Measurements from ENCODE around the gene DYNLRB2. TPM values are rescaled to one million over a fixed set of nuclear protein-coding genes. Genes with fewer than 3 reads are reported as not detected.
A peak's percentile ranks its signal among the peaks of the same experiment; 100 is the strongest.

The DYNLRB2 gene
- total RNA-seq, 2 donors from 2014 or later = not detected

GRCh38 chr16:80570106-80570478, 29.3 kb downstream of the DYNLRB2 start:
- H3K4me3 Mint-ChIP-seq = peak overlapping the region; percentile 69
- H3K27ac Mint-ChIP-seq = peak overlapping the region; percentile 90
- H3K27me3 Mint-ChIP-seq = peaks cover 8% of the 10 kb centered on the region
- ATAC-seq (replicated peaks) = peak; percentile 22
- H3K4me1 Mint-ChIP-seq = peaks cover 24% of the 10 kb centered on the region
- H3K36me3 Mint-ChIP-seq (ENCODE audit: low read depth) = no peaks in the 10 kb centered on the region
- H3K9me3 Mint-ChIP-seq = peaks cover 4% of the 10 kb centered on the region

- Mint-ChIP-seq H3K27ac (no peak overlapping the region), H3K27me3 (no peaks in the 10 kb centered on the region), H3K4me1 (peaks cover 23% of the 10 kb centered on the region), H3K4me3 (no peak overlapping the region), H3K36me3 (ENCODE audit: low read depth) (no peaks in the 10 kb centered on the region), H3K9me3 (no peaks in the 10 kb centered on the region)
- no peak for ATAC-seq (replicated peaks)
Measured at GRCh38 chr16:80573700-80574120, 32.9 kb downstream of the DYNLRB2 start.

- no peak overlapping the region for H3K4me3 Mint-ChIP-seq
- H3K36me3 Mint-ChIP-seq (ENCODE audit: low read depth) = no peaks in the 10 kb centered on the region
- H3K27me3 Mint-ChIP-seq = no peaks in the 10 kb centered on the region
- peaks cover 18% of the 10 kb centered on the region for H3K4me1 Mint-ChIP-seq
- peak; percentile 11 for ATAC-seq (replicated peaks)
- H3K9me3 Mint-ChIP-seq = no peaks in the 10 kb centered on the region
- H3K27ac Mint-ChIP-seq = no peak overlapping the region
Measured at GRCh38 chr16:80576343-80576912, 35.6 kb downstream of the DYNLRB2 start.

DNA sequence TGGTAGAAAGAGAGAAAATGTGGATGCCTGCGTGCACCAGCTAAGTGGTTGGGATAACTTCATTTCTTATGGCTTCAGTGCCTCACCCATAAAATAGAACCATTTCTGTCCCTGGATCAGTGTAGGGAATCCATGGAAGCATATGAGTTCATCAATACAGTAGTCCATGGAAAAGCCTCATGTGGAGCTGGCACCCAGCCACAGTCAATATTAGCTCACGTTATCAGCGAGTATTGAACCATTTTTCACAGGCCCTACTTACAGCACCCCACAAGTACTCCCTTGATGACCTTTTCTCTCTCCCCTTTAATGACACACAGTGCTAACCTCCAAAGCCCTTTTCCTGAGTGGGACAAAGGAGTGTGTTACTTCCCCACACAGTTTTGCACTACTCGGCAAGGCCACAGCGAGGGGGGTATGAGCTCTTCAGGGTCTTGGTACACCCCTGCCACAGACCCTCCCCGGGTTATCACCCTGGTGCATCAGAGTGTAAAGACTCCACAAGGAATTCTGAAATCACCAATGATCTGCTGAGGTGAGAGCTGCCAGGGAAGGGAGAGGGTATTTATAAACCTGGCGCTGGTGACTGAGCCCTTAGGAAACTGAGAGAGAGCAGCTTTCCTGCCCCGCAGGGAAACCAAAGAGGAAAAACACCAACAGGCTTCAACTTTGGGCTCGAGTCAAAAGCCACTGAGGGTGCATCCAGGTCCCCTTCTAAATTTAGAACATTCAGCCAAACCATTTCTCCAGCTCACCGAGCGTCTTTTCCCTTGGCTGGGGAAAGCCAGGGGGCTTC, 36.9 kb downstream of the DYNLRB2 start:
- no peak for ATAC-seq (replicated peaks)
- Mint-ChIP-seq H3K36me3 (ENCODE audit: low read depth) (no peaks in the 10 kb centered on the region), H3K4me1 (peaks cover 18% of the 10 kb centered on the region), H3K4me3 (no peak overlapping the region), H3K9me3 (no peaks in the 10 kb centered on the region), H3K27me3 (no peaks in the 10 kb centered on the region), H3K27ac (no peak overlapping the region)

- Mint-ChIP-seq H3K36me3 (ENCODE audit: low read depth) (no peaks in the 10 kb centered on the region), H3K4me1 (peaks cover 37% of the 10 kb centered on the region), H3K27ac (peak overlapping the region; percentile 82)
Measured at GRCh38 chr16:80580109-80580832, 39.5 kb downstream of the DYNLRB2 start.

GRCh38 chr16:80583466-80583865, 42.7 kb downstream of the DYNLRB2 start:
- Mint-ChIP-seq H3K27ac (peak overlapping the region; percentile 80), H3K9me3 (peaks cover 3% of the 10 kb centered on the region), H3K4me3 (peak overlapping the region; percentile 37), H3K27me3 (peaks cover 13% of the 10 kb centered on the region), H3K36me3 (ENCODE audit: low read depth) (no peaks in the 10 kb centered on the region), H3K4me1 (peaks cover 44% of the 10 kb centered on the region)
- peak; percentile 60 for ATAC-seq (replicated peaks)

More at GRCh38 chr16:80580109-80580832, 39.5 kb downstream of the DYNLRB2 start:
- ATAC-seq (replicated peaks) = peak; percentile 81
- H3K4me3 Mint-ChIP-seq = peak overlapping the region; percentile 64
- no peaks in the 10 kb centered on the region for H3K27me3 Mint-ChIP-seq
- no peaks in the 10 kb centered on the region for H3K9me3 Mint-ChIP-seq

DNA sequence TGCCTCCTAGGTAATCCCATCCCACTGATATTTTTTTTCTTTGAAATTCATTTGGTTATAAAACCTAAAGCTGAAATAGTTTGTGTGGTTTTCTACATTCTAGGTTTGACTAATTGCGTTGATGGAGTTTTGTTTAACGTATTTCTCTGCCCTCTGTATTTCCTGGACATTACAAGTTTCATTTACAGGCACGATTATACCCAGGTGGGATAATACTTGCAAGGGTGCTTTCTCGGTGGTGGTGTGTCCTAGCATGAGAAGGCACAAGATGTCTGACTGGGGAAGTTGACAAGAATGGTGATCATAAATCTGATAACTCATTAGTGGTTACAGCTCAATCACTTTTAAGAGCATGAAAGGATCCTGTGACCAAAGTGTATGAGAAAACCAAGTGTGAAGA, 45.0 kb downstream of the DYNLRB2 start:
- H3K4me3 Mint-ChIP-seq = peak overlapping the region; percentile 8
- no peaks in the 10 kb centered on the region for H3K36me3 Mint-ChIP-seq (ENCODE audit: low read depth)
- peak; percentile 72 for ATAC-seq (replicated peaks)
- peaks cover 17% of the 10 kb centered on the region for H3K27me3 Mint-ChIP-seq
- H3K27ac Mint-ChIP-seq = peak overlapping the region; percentile 0
- peaks cover 3% of the 10 kb centered on the region for H3K9me3 Mint-ChIP-seq
- H3K4me1 Mint-ChIP-seq = peaks cover 34% of the 10 kb centered on the region

- no peaks in the 10 kb centered on the region for H3K36me3 Mint-ChIP-seq (ENCODE audit: low read depth)
- ATAC-seq (replicated peaks) = peak; percentile 5
- peak overlapping the region; percentile 0 for H3K27ac Mint-ChIP-seq
- H3K4me3 Mint-ChIP-seq = peak overlapping the region; percentile 8
- peaks cover 22% of the 10 kb centered on the region for H3K27me3 Mint-ChIP-seq
- H3K4me1 Mint-ChIP-seq = peaks cover 34% of the 10 kb centered on the region
- H3K9me3 Mint-ChIP-seq = peaks cover 3% of the 10 kb centered on the region
Measured at GRCh38 chr16:80586476-80586875, 45.7 kb downstream of the DYNLRB2 start.

- Mint-ChIP-seq H3K36me3 (ENCODE audit: low read depth) (no peaks in the 10 kb centered on the region), H3K4me1 (peaks cover 37% of the 10 kb centered on the region), H3K27me3 (peaks cover 24% of the 10 kb centered on the region), H3K4me3 (peak overlapping the region; percentile 8), H3K9me3 (peaks cover 3% of the 10 kb centered on the region), H3K27ac (no peak overlapping the region)
- ATAC-seq (replicated peaks) = no peak
Measured at GRCh38 chr16:80587071-80587470, 46.3 kb downstream of the DYNLRB2 start.

- Mint-ChIP-seq H3K27ac (peak overlapping the region; percentile 30), H3K4me1 (peaks cover 16% of the 10 kb centered on the region), H3K4me3 (peak overlapping the region; percentile 59), H3K9me3 (peaks cover 8% of the 10 kb centered on the region), H3K36me3 (ENCODE audit: low read depth) (no peaks in the 10 kb centered on the region), H3K27me3 (peaks cover 42% of the 10 kb centered on the region)
- peak; percentile 81 for ATAC-seq (replicated peaks)
Measured at GRCh38 chr16:80591071-80591915, 50.5 kb downstream of the DYNLRB2 start.

- Mint-ChIP-seq H3K4me3 (no peak overlapping the region), H3K27me3 (peaks cover 40% of the 10 kb centered on the region), H3K36me3 (ENCODE audit: low read depth) (no peaks in the 10 kb centered on the region), H3K4me1 (peaks cover 11% of the 10 kb centered on the region), H3K27ac (no peak overlapping the region), H3K9me3 (peaks cover 12% of the 10 kb centered on the region)
- ATAC-seq (replicated peaks) = no peak
Measured at GRCh38 chr16:80592273-80592672, 51.5 kb downstream of the DYNLRB2 start.

- Mint-ChIP-seq H3K4me3 (no peak overlapping the region), H3K27me3 (peaks cover 30% of the 10 kb centered on the region), H3K9me3 (peaks cover 12% of the 10 kb centered on the region), H3K27ac (no peak overlapping the region), H3K36me3 (ENCODE audit: low read depth) (no peaks in the 10 kb centered on the region), H3K4me1 (peaks cover 11% of the 10 kb centered on the region)
- no peak for ATAC-seq (replicated peaks)
Measured at GRCh38 chr16:80594756-80595155, 54.0 kb downstream of the DYNLRB2 start.

DNA sequence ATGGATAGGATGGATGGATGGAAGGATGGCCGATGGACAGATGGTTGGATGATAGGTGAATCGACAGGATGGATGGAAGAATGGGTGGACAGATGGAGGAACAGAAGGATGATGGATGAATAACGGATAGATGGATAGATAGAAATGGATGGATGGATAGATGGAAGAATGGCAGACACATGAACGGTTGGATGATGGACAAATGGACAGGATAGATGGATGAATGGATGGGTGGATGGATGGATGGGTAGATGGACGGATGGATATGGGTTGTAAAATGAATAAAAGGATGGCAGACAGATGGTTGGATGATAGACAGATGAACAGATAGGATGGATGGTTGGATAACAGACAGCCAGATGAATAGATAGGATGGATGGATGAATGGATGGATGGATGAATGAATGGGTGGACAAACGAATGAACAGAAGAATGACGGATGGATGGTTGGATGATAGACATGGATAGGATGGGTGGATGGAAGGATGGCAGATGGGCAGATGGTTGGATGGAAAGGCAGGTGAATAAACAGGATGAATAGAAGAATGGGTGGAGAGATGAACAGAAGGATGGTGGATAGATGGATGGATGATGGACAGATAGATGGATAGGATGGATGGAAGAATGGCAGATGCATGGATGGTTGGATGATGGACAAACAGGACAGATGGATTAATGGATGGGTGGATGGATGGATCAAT, 55.9 kb downstream of the DYNLRB2 start:
- peaks cover 12% of the 10 kb centered on the region for H3K9me3 Mint-ChIP-seq
- peaks cover under 1% of the 10 kb centered on the region for H3K4me1 Mint-ChIP-seq
- no peaks in the 10 kb centered on the region for H3K36me3 Mint-ChIP-seq (ENCODE audit: low read depth)
- no peak overlapping the region for H3K4me3 Mint-ChIP-seq
- H3K27me3 Mint-ChIP-seq = peaks cover 25% of the 10 kb centered on the region
- no peak overlapping the region for H3K27ac Mint-ChIP-seq
- no peak for ATAC-seq (replicated peaks)

Measured in activated T-helper 17 cell treated with anti-CD3 and anti-CD28 coated beads, Interleukin-2, amount 50 U/mL, for 72 hours (primary cell).